NCI-H1417 treated with DMSO at 0.1 percent for 48 hours (cell line): ENCODE data around the gene NAA16.

Experiments
- DNase-seq: peaks from one replicate; lab custom pipeline; 2025; lab: John Stamatoyannopoulos, UW

The NAA16 gene

GRCh38 chr13:41304551-41304950 lies 6.5 kb upstream of the NAA16 start:
- no peak for DNase-seq

GRCh38 chr13:41306271-41307145 lies 4.6 kb upstream of the NAA16 start:
- DNase-seq, result no peak

- no peak for DNase-seq
Measured at GRCh38 chr13:41307884-41308640, 3.0 kb upstream of the NAA16 start.

GRCh38 chr13:41311406-41312175 lies 524 bp downstream of the NAA16 start:
- DNase-seq, result no peak

GRCh38 chr13:41312176-41312500 lies 1.1 kb downstream of the NAA16 start:
- no peak for DNase-seq

- no peak for DNase-seq
Measured at GRCh38 chr13:41313117-41313516, 2.0 kb downstream of the NAA16 start.

GRCh38 chr13:41313659-41314197 lies 2.7 kb downstream of the NAA16 start:
- DNase-seq, result no peak

GRCh38 chr13:41315443-41316047 lies 4.5 kb downstream of the NAA16 start:
- no peak for DNase-seq

- no peak for DNase-seq
Measured at GRCh38 chr13:41317243-41317642, 6.2 kb downstream of the NAA16 start.

GRCh38 chr13:41325752-41326151 lies 14.7 kb downstream of the NAA16 start:
- DNase-seq, result no peak

- DNase-seq, result no peak
Measured at GRCh38 chr13:41326661-41327060, 15.6 kb downstream of the NAA16 start.

GRCh38 chr13:41327994-41328790 lies 17.1 kb downstream of the NAA16 start:
- DNase-seq, result no peak

- DNase-seq, result no peak
Measured at GRCh38 chr13:41332829-41333228, 21.8 kb downstream of the NAA16 start.

- no peak for DNase-seq
Measured at GRCh38 chr13:41334810-41335209, 23.7 kb downstream of the NAA16 start.

- DNase-seq, result no peak
Measured at GRCh38 chr13:41344358-41344757, 33.3 kb downstream of the NAA16 start.

GRCh38 chr13:41345165-41345913 lies 34.3 kb downstream of the NAA16 start:
- DNase-seq, result no peak

GRCh38 chr13:41345914-41346589 lies 35.0 kb downstream of the NAA16 start:
- DNase-seq, result no peak

- no peak for DNase-seq
Measured at GRCh38 chr13:41352935-41353840, 42.1 kb downstream of the NAA16 start.

GRCh38 chr13:41354416-41354815 lies 43.3 kb downstream of the NAA16 start:
- no peak for DNase-seq
